A549 (cell line): Measurements from ENCODE around the gene USP13.

Experiments
- ATOH8 ChIP-seq: fragments of 250-450 bp; sonication (Bioruptor Pico); IDR thresholded peaks from 2 replicates; pipeline ENCODE4 v1.5.0; 2020; ENCODE audit warnings: low read depth, mild to moderate bottlenecking, moderate library complexity
- CHD4 ChIP-seq: fragments of 200-600 bp; sonication (generic); IDR thresholded peaks from 2 replicates; pipeline ENCODE4 v1.6.1; 2016; ENCODE audit warnings: antibody characterized with exemption, mild to moderate bottlenecking, borderline replicate concordance
- CTCF ChIP-seq: fragments of >200 bp; sonication (Bioruptor Twin); formaldehyde crosslinking; IDR thresholded peaks from 3 replicates; pipeline ENCODE4 v1.5.1; 2016
- EP300 ChIP-seq, 2 experiments: fragments of >200 bp; sonication (Bioruptor Twin); formaldehyde crosslinking; IDR thresholded peaks; 2 replicates in 1 of 2; 3 replicates in 1 of 2; pipeline ENCODE4 v1.6.1; 2016 to 2017
- FOSL2 ChIP-seq, 2 experiments: fragments of 450-650 bp in 1 of 2; fragments of >200 bp in 1 of 2; sonication (Bioruptor Twin) in 1 of 2; formaldehyde crosslinking; IDR thresholded peaks; 2 replicates each; pipeline versions ENCODE4 v1.5.0 to v1.6.1; 2016 to 2020; ENCODE audit warnings: mild to moderate bottlenecking in 1 of 2, moderate library complexity in 1 of 2
- JUNB ChIP-seq: fragments of >200 bp; sonication (Bioruptor Twin); formaldehyde crosslinking; IDR thresholded peaks from 2 replicates; pipeline ENCODE4 v1.6.1; 2016
- MAZ ChIP-seq: fragments of 150-350 bp; IDR thresholded peaks from 2 replicates; pipeline ENCODE4 v1.6.1; 2014; ENCODE audit warnings: antibody characterized with exemption, low read depth, low read length, borderline replicate concordance
- PBX3 ChIP-seq: IDR thresholded peaks from 2 replicates; pipeline ENCODE4 v1.6.1; 2012
- POLR2A ChIP-seq: IDR thresholded peaks from 2 replicates; pipeline ENCODE4 v1.6.1; 2012; ENCODE audit warnings: mild to moderate bottlenecking, low read length
- RCOR1 ChIP-seq: fragments of 150-350 bp; IDR thresholded peaks from 2 replicates; pipeline ENCODE4 v1.6.1; 2014; ENCODE audit warnings: antibody characterized with exemption, low read length, low read depth
- SMC3 ChIP-seq: fragments of >200 bp; sonication (Bioruptor Twin); formaldehyde crosslinking; IDR thresholded peaks from 3 replicates; pipeline ENCODE4 v1.6.1; 2018; ENCODE audit warnings: inconsistent platforms

- no peak for TF ChIP-seq CTCF
- no peak for TF ChIP-seq FOSL2 (IDR thresholded peaks at IDR 0.05)
- no peak for TF ChIP-seq FOSL2 (CRISPR knock-in tag; IDR thresholded peaks at IDR 0.05)
- no peak for TF ChIP-seq PBX3
- no peak for TF ChIP-seq POLR2A
- no peak for TF ChIP-seq CHD4
- TF ChIP-seq SMC3: no peak
- no peak for TF ChIP-seq MAZ
- TF ChIP-seq ATOH8: no peak
- TF ChIP-seq RCOR1: no peak
- no peak for TF ChIP-seq EP300 (IDR thresholded peaks at IDR 0.05)
- no peak for TF ChIP-seq JUNB
These were observed 77.1 kb downstream of the USP13 start for GRCh38 chr3:179729981-179730380.
